Pulmonary artery endothelial cell (primary cell): ENCODE measurements around the gene CRYGD. TPM values are rescaled to one million over a fixed set of nuclear protein-coding genes. Genes with fewer than 3 reads are reported as not detected.
"Not testable (repeated sequence)": the region's sequence is repeated elsewhere in the genome, so short reads cannot be mapped to it uniquely, and the experiment has no call there.

Experiments used
- DNase-seq: peaks from one replicate; pipeline ENCODE4 v3.0.0-alpha.2; 2011; ENCODE audit warnings: low read depth, low spot score
- total RNA-seq: library from RNA; depleted of rRNA; stranded (reverse); fragments of >200 nt; gene quantifications from 2 replicates; pipeline ENCODE4 v1.2.3, GENCODE V29; 2014

Gene CRYGD
- not detected in 2 replicates for total RNA-seq

- not testable (repeated sequence) for DNase-seq
Measured at GRCh38 chr2:208124013-208124715, at the start of gene CRYGD. Gene CRYGD, minus strand, starts transcription at chr2:208124524. Its CDS starts 51 bp downstream, at chr2:208124473.

- no peak for DNase-seq
Measured at GRCh38 chr2:208172125-208172524, 47.8 kb upstream of the CRYGD start.

GRCh38 chr2:208164951-208165755 is 40.8 kb upstream of the CRYGD start:
- no peak for DNase-seq

GRCh38 chr2:208163489-208163888 is 39.2 kb upstream of the CRYGD start, which contains the start of gene CRYGA:
Gene CRYGA, minus strand, starts transcription at chr2:208163589. Its CDS starts 33 bp downstream, at chr2:208163556.
- DNase-seq = no peak

- no peak for DNase-seq
Measured at GRCh38 chr2:208156439-208156838, 32.1 kb upstream of the CRYGD start.

GRCh38 chr2:208153156-208153555 is 28.8 kb upstream of the CRYGD start:
- no peak for DNase-seq

- no peak for DNase-seq
Measured at GRCh38 chr2:208150956-208151355, 26.6 kb upstream of the CRYGD start.

- no peak for DNase-seq
Measured at GRCh38 chr2:208150094-208150493, 25.8 kb upstream of the CRYGD start.

GRCh38 chr2:208148803-208149202 is 24.5 kb upstream of the CRYGD start:
- DNase-seq = no peak

- DNase-seq = no peak
Measured at GRCh38 chr2:208147759-208148158, 23.4 kb upstream of the CRYGD start.

GRCh38 chr2:208147008-208147407 is 22.7 kb upstream of the CRYGD start:
- DNase-seq = no peak

GRCh38 chr2:208146006-208146405 is 21.7 kb upstream of the CRYGD start, which contains the start of gene CRYGB:
Gene CRYGB, minus strand, starts transcription at chr2:208146158. Its CDS starts 38 bp downstream, at chr2:208146120.
- no peak for DNase-seq

GRCh38 chr2:208142925-208143799 is 18.8 kb upstream of the CRYGD start:
- DNase-seq = no peak

GRCh38 chr2:208142240-208142924 is 18.1 kb upstream of the CRYGD start:
- no peak for DNase-seq

- no peak for DNase-seq
Measured at GRCh38 chr2:208139447-208139846, 15.1 kb upstream of the CRYGD start.

GRCh38 chr2:208138334-208138733 is 14.0 kb upstream of the CRYGD start:
- not testable (repeated sequence) for DNase-seq

- DNase-seq = no peak
Measured at GRCh38 chr2:208136716-208137094, 12.4 kb upstream of the CRYGD start.

GRCh38 chr2:208135794-208136715 is 11.7 kb upstream of the CRYGD start:
- DNase-seq = no peak

- DNase-seq = no peak
Measured at GRCh38 chr2:208134928-208135586, 10.7 kb upstream of the CRYGD start.
